Lower leg skin (tissue), 4 donors: ENCODE results near the gene ADARB2. TPM values are rescaled to one million over a fixed set of nuclear protein-coding genes. Genes with fewer than 3 reads are reported as not detected.

Experiments
- DNase-seq, 2 donors: peaks; one replicate each; pipeline ENCODE4 v3.0.0-alpha.2; 2019; ENCODE audit warnings: low spot score in 2 of 2
- H3K4me3 ChIP-seq: fragments of 200-600 bp; sonication (generic); 2 replicates; pipeline ENCODE4 v1.5.1; 2017; ENCODE audit warnings: mild to moderate bottlenecking, low read depth; ENCODE audit not compliant: poor library complexity, severe bottlenecking
- POLR2A ChIP-seq, 2 donors: fragments of 450-650 bp; IDR thresholded peaks; one replicate each; pipeline ENCODE4 v1.6.1; 2016 to 2017; ENCODE audit warnings: antibody characterized with exemption in 2 of 2, mild to moderate bottlenecking in 1 of 2, moderate library complexity in 1 of 2
- WGBS, 2 donors: methylation state at CpG; one replicate each; pipeline ENCODE4 v1.1.5; 2018; 5-methylcytosine and 5-hydroxymethylcytosine counted together
- intact Hi-C: fragments of 100-400 bp; cut with DNase I; formaldehyde crosslinking; loops from one replicate; pipeline ENCODE4 v1.15.0; 2023; ENCODE audit warnings: low total_unique reads
- total RNA-seq, 4 donors: library from RNA; depleted of rRNA; stranded (reverse); fragments of >200 nt; gene quantifications; one replicate each; pipeline ENCODE4 v1.1.0, GENCODE V29; 2016
- TF ChIP-seq, protein P1 (sequence below), 3 donors: fragments of 450-650 bp; IDR thresholded peaks; one replicate each; pipeline ENCODE4 v1.5.1; 2016; ENCODE audit warnings: antibody characterized with exemption in 3 of 3, mild to moderate bottlenecking in 3 of 3, moderate library complexity in 2 of 3

The ADARB2 gene
- total RNA-seq, 4 donors from 2014 or later = 0.72 to 3.6 (median 1.8) TPM

DNA sequence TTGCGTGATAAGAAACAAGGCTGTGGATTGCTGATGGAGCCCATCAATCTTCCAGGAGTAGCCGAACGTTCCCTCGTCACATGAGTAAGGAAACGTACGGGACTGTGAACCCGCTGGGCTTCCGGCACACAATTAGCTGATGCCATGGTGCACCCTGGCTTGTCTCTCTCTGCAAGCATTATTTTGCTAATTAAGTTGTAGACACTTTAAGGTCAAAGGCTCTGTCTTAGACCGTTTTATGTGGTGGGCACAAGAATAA is 50.9 kb downstream of the ADARB2 start:
- intact Hi-C loops = no loop called here
- TF ChIP-seq POLR2A (IDR thresholded peaks at IDR 0.05) = no peak
- TF ChIP-seq, protein P1, sequence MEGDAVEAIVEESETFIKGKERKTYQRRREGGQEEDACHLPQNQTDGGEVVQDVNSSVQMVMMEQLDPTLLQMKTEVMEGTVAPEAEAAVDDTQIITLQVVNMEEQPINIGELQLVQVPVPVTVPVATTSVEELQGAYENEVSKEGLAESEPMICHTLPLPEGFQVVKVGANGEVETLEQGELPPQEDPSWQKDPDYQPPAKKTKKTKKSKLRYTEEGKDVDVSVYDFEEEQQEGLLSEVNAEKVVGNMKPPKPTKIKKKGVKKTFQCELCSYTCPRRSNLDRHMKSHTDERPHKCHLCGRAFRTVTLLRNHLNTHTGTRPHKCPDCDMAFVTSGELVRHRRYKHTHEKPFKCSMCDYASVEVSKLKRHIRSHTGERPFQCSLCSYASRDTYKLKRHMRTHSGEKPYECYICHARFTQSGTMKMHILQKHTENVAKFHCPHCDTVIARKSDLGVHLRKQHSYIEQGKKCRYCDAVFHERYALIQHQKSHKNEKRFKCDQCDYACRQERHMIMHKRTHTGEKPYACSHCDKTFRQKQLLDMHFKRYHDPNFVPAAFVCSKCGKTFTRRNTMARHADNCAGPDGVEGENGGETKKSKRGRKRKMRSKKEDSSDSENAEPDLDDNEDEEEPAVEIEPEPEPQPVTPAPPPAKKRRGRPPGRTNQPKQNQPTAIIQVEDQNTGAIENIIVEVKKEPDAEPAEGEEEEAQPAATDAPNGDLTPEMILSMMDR (IDR thresholded peaks at IDR 0.05) = no peak
- 74 to 85% methylated on average over 9 of the region's 9 CpGs for WGBS, 2 donors
- no peak overlapping the region for H3K4me3 ChIP-seq
- DNase-seq = peak in 1 of 2 donors; percentile 32

DNA sequence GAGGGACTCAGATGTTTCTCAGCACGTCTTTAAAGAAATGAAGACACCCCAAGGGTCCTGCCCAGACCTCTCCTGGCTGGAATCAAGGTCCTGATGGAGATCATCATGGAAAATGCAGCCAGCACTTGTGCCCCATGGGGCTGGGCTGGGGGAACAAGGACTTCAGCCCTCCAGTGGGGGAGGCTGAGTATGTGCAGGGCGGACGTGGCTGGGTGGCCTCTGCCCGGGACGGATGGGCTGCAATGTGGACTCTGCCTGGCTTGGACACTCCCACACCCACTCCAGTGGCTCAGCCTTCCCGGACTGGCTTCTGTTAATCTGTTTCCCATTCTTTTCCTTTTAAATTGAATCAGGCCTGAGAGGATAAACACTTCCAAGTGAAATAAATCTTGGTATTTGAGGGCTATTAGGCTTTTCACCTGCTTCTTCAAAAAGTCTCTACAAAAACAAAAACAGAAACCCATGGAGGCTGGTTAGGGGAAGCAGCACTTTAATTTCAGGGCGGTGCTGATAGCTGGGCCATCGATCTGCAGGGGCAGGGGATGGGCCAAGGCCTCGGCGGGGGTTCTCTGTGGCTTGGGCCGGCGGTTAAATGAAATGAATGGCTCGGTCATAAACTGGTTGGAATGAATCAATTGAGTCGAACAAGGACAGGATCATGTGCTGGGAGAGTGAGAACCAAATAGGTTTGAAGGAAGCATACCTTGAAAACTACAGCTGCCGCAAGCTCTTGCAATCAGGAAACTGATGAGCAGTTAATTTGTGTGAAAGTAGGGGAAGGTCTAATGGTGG is 51.4 kb downstream of the ADARB2 start:
- intact Hi-C loops = no loop called here
- peak in 1 of 2 donors; percentile 79 for DNase-seq
- no peak overlapping the region for H3K4me3 ChIP-seq
- no peak for TF ChIP-seq POLR2A (IDR thresholded peaks at IDR 0.05)
- TF ChIP-seq, protein P1 (IDR thresholded peaks at IDR 0.05) = no peak
- WGBS, 2 donors = 68 to 76% methylated on average over 15 of the region's 15 CpGs

DNA sequence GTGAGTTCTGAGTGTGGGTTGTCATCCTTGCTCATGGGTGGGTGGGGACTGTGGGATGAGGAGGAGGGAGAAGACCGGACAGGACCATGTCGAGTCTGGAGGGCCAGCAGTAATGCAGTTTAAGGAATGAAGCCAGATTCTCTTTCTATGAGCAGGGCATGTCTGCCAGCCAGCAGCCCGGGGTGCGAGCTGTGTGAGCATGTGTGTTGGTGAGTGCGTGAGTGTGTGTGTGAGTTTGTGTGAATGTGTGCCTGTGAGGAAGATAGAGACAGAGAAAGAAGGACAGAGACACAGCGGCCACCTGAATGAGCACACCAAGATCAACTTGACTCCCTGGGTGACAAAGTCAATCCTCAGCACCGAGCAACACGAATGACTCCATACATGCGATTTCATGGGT is 52.3 kb downstream of the ADARB2 start:
- H3K4me3 ChIP-seq = no peak overlapping the region
- peak in 1 of 2 donors; percentile 70 for DNase-seq
- TF ChIP-seq, protein P1 (IDR thresholded peaks at IDR 0.05) = no peak
- TF ChIP-seq POLR2A (IDR thresholded peaks at IDR 0.05) = no peak
- intact Hi-C loops = no loop called here
- 91 to 93% methylated on average over 9 of the region's 9 CpGs for WGBS, 2 donors

DNA sequence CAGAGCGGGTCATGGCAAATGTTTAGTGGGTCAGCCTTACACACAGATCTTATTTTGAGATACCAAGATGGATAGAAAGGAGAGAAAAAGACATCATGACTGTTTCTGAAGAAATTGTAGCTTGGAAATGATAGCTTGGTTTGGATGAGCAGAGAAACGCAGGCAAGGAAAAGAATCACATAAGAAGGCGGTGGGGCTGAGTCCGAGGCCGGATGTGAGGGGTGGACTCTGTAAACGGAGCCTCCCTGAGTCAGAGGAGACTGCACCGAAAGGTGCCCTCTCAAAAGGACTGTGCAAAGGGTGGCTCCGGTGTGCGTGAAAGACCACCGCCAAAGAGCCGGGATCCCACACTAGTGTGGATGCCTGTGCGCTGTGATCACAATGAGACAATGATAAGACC is 53.7 kb downstream of the ADARB2 start:
- WGBS, 2 donors = 91 to 94% methylated on average over 12 of the region's 12 CpGs
- TF ChIP-seq, protein P1 (IDR thresholded peaks at IDR 0.05) = no peak
- no peak for TF ChIP-seq POLR2A (IDR thresholded peaks at IDR 0.05)
- peak in 1 of 2 donors; percentile 75 for DNase-seq
- intact Hi-C loops = no loop called here
- H3K4me3 ChIP-seq = no peak overlapping the region

DNA sequence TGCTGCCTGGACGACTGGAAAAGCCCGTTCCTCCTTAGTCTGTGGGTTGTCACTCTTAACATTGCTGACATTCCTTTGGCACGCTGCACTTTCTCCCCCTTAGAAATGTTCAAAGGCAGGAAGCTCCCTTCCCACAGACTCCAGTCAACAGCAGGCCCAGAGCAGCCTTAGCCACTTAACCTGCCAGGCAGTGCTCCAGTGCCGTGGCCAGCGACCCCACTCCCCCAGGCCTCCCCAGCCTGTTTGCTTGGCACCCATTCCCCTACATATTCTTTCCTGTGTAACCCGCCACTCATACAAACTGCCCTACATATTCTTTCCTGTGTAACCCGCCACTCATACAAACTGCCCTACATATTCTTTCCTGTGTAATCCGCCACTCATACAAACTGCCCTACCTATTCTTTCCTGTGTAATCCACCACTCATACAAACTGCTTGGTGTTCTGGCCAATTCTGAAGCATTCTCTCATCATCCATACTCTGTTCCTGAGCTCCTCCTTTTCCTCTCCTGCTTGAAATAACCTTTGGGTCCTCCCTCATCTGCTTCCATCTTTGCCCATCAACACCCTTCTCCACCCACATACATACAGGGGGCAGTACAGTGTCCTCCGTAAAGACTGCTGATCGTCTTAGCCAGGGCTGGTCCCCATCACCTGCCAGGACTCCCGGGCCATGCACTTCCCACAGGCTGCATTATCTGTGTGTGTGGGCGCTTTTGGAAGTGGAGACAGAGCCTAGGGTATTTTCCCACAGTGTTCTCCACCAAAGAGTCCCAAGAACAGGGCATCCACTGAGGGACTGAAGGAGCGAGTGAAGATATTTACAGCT is 57.3 kb downstream of the ADARB2 start:
- no peak overlapping the region for H3K4me3 ChIP-seq
- TF ChIP-seq POLR2A (IDR thresholded peaks at IDR 0.05) = no peak
- TF ChIP-seq, protein P1 (IDR thresholded peaks at IDR 0.05) = no peak
- intact Hi-C loops = no loop called here
- no peak for DNase-seq
- 51 to 66% methylated on average over 13 of the region's 13 CpGs for WGBS, 2 donors
